ENCODE measurements around the gene A1CF.

Gene A1CF

GRCh38 chr10:50862719-50863118 lies 22.7 kb downstream of the A1CF start:
- no peak for DNase-seq (ENCODE audit: low read depth)
- no peak for TF ChIP-seq CTCF (IDR thresholded peaks at IDR 0.05; ENCODE audit: low read depth, low read length, missing control alignments)
- no peak overlapping the region for H3K4me3 ChIP-seq (ENCODE audit: low read depth, low read length)

GRCh38 chr10:50861370-50861769 lies 24.1 kb downstream of the A1CF start:
- no peak overlapping the region for H3K4me3 ChIP-seq (ENCODE audit: low read depth, low read length)
- no peak for DNase-seq (ENCODE audit: low read depth)
- no peak for TF ChIP-seq CTCF (IDR thresholded peaks at IDR 0.05; ENCODE audit: low read depth, low read length, missing control alignments)

GRCh38 chr10:50857579-50857978 lies 27.8 kb downstream of the A1CF start:
- no peak for TF ChIP-seq CTCF (IDR thresholded peaks at IDR 0.05; ENCODE audit: low read depth, low read length, missing control alignments)
- no peak for DNase-seq (ENCODE audit: low read depth)
- no peak overlapping the region for H3K4me3 ChIP-seq (ENCODE audit: low read depth, low read length)

- no peak for DNase-seq (ENCODE audit: low read depth)
- TF ChIP-seq CTCF (IDR thresholded peaks at IDR 0.05; ENCODE audit: low read depth, low read length, missing control alignments) = no peak
- H3K4me3 ChIP-seq (ENCODE audit: low read depth, low read length) = no peak overlapping the region
Observed at GRCh38 chr10:50855461-50855860, 30.0 kb downstream of the A1CF start.

GRCh38 chr10:50855015-50855414 lies 30.4 kb downstream of the A1CF start:
- no peak for DNase-seq (ENCODE audit: low read depth)
- no peak for TF ChIP-seq CTCF (IDR thresholded peaks at IDR 0.05; ENCODE audit: low read depth, low read length, missing control alignments)
- no peak overlapping the region for H3K4me3 ChIP-seq (ENCODE audit: low read depth, low read length)

- TF ChIP-seq CTCF (IDR thresholded peaks at IDR 0.05; ENCODE audit: low read depth, low read length, missing control alignments) = no peak
- no peak for DNase-seq (ENCODE audit: low read depth)
- H3K4me3 ChIP-seq (ENCODE audit: low read depth, low read length) = no peak overlapping the region
Observed at GRCh38 chr10:50853557-50853956, 31.9 kb downstream of the A1CF start.

GRCh38 chr10:50851884-50852671 lies 33.3 kb downstream of the A1CF start:
- no peak overlapping the region for H3K4me3 ChIP-seq (ENCODE audit: low read depth, low read length)
- no peak for DNase-seq (ENCODE audit: low read depth)
- TF ChIP-seq CTCF (IDR thresholded peaks at IDR 0.05; ENCODE audit: low read depth, low read length, missing control alignments) = no peak
